ENCODE results near the gene ALG12. TPM values are rescaled to one million over a fixed set of nuclear protein-coding genes. Genes with fewer than 3 reads are reported as not detected.

Gene ALG12
- total and polyA plus RNA-seq, 2 of the 13 experiments (the other 11 are each of a cell fraction or from before 2014, with no cell fraction given), result 7.8 to 15.8 TPM

GRCh38 chr22:49960159-49961004 lies 42.1 kb upstream of the ALG12 start, which contains the start of gene PIM3 (continued):
- peak; percentile 77; the same call in 1 of the 2 replicates for TF ChIP-seq IRF9 (CRISPR knock-in tag; IDR thresholded peaks at IDR 0.05; ENCODE audit: borderline replicate concordance)
- TF ChIP-seq ZNF879 (CRISPR knock-in tag; IDR thresholded peaks at IDR 0.05), result peak; percentile 96
- TF ChIP-seq SP4 (CRISPR knock-in tag; IDR thresholded peaks at IDR 0.05), result peak; percentile 94
- peak; percentile 62; the same call in 1 of the 2 replicates for TF ChIP-seq ZNF225 (CRISPR knock-in tag; IDR thresholded peaks at IDR 0.05)
- no peak for TF ChIP-seq ZNF274 (CRISPR knock-in tag; IDR thresholded peaks at IDR 0.05)
- no peak for TF ChIP-seq ZSCAN22 (CRISPR knock-in tag; IDR thresholded peaks at IDR 0.05)
- TF ChIP-seq RNF2 (conservative IDR thresholded peaks at IDR 0.05; ENCODE audit: low read depth), result peak; percentile 27
- TF ChIP-seq, protein P1, sequence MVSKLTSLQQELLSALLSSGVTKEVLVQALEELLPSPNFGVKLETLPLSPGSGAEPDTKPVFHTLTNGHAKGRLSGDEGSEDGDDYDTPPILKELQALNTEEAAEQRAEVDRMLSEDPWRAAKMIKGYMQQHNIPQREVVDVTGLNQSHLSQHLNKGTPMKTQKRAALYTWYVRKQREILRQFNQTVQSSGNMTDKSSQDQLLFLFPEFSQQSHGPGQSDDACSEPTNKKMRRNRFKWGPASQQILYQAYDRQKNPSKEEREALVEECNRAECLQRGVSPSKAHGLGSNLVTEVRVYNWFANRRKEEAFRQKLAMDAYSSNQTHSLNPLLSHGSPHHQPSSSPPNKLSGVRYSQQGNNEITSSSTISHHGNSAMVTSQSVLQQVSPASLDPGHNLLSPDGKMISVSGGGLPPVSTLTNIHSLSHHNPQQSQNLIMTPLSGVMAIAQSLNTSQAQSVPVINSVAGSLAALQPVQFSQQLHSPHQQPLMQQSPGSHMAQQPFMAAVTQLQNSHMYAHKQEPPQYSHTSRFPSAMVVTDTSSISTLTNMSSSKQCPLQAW (CRISPR knock-in tag; IDR thresholded peaks at IDR 0.05), result peak; percentile 55; the same call in 1 of the 2 replicates
- peak; percentile 92; the same call in 1 of the 2 replicates for TF ChIP-seq ARNTL (CRISPR knock-in tag; IDR thresholded peaks at IDR 0.05)
- no peak for TF ChIP-seq DNMT3B (CRISPR knock-in tag; conservative IDR thresholded peaks at IDR 0.05)
- TF ChIP-seq DMAP1 (CRISPR knock-in tag; IDR thresholded peaks at IDR 0.05), result peak; percentile 88
- TF ChIP-seq, protein P2, sequence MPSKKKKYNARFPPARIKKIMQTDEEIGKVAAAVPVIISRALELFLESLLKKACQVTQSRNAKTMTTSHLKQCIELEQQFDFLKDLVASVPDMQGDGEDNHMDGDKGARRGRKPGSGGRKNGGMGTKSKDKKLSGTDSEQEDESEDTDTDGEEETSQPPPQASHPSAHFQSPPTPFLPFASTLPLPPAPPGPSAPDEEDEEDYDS (CRISPR knock-in tag; IDR thresholded peaks at IDR 0.05), result peak; percentile 99
- peak; percentile 66 for TF ChIP-seq ZFX (CRISPR knock-in tag; IDR thresholded peaks at IDR 0.05; ENCODE audit: low read depth)
- TF ChIP-seq, protein P3, sequence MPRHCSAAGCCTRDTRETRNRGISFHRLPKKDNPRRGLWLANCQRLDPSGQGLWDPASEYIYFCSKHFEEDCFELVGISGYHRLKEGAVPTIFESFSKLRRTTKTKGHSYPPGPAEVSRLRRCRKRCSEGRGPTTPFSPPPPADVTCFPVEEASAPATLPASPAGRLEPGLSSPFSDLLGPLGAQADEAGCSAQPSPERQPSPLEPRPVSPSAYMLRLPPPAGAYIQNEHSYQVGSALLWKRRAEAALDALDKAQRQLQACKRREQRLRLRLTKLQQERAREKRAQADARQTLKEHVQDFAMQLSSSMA (CRISPR knock-in tag; IDR thresholded peaks at IDR 0.05), result peak; percentile 94
- TF ChIP-seq ZNF281 (CRISPR knock-in tag; IDR thresholded peaks at IDR 0.05; ENCODE audit: borderline replicate concordance), result no peak
- peak; percentile 59; the same call in 1 of the 2 replicates for TF ChIP-seq TMF1 (CRISPR knock-in tag; IDR thresholded peaks at IDR 0.05; ENCODE audit: low read depth)
- TF ChIP-seq, protein P4, sequence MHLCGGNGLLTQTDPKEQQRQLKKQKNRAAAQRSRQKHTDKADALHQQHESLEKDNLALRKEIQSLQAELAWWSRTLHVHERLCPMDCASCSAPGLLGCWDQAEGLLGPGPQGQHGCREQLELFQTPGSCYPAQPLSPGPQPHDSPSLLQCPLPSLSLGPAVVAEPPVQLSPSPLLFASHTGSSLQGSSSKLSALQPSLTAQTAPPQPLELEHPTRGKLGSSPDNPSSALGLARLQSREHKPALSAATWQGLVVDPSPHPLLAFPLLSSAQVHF (CRISPR knock-in tag; IDR thresholded peaks at IDR 0.05), result 0 out of 2 replicates have a peak, but pooled peaks have one; percentile 44
- peak; percentile 57; the same call in 1 of the 2 replicates for TF ChIP-seq REPIN1 (CRISPR knock-in tag; IDR thresholded peaks at IDR 0.05; ENCODE audit: borderline replicate concordance, low read depth)
- peak; percentile 42; the same call in 1 of the 2 replicates for TF ChIP-seq ZNF503 (CRISPR knock-in tag; IDR thresholded peaks at IDR 0.05)
